Activated naive CD4-positive, alpha-beta T cell treated with anti-CD3 and anti-CD28 coated beads, Interleukin-2, amount 10 ng/mL, durations not matched to agents 7 days and 5 days (primary cell): ENCODE results near the gene HLA-DPB1.
"Not testable (repeated sequence)": the region's sequence is repeated elsewhere in the genome, so short reads cannot be mapped to it uniquely, and the experiment has no call there.

ENCODE experiments used
- CTCF ChIA-PET: fragments of 350-600 bp; sonication (Branson Sonifier 250); formaldehyde crosslinking; loops from one replicate; lab custom pipeline; 2021; ENCODE audit warnings: antibody characterized with exemption; lab: Charles Lee
- DNase-seq: peaks from one replicate; pipeline ENCODE4 v3.0.0-alpha.2; 2020
- H3K27ac Mint-ChIP-seq: one replicate; pipeline ENCODE4 v1.8.0; 2021; ENCODE audit warnings: mild to moderate bottlenecking, moderate library complexity, mixed read lengths
- H3K27me3 Mint-ChIP-seq: one replicate; pipeline ENCODE4 v1.8.0; 2021; ENCODE audit warnings: mild to moderate bottlenecking, mixed read lengths
- H3K36me3 Mint-ChIP-seq: one replicate; pipeline ENCODE4 v1.8.0; 2021; ENCODE audit warnings: mixed read lengths
- H3K4me1 Mint-ChIP-seq: one replicate; pipeline ENCODE4 v1.8.0; 2021; ENCODE audit warnings: mixed read lengths
- H3K4me3 Mint-ChIP-seq: one replicate; pipeline ENCODE4 v1.8.0; 2021; ENCODE audit warnings: mild to moderate bottlenecking, moderate library complexity, mixed read lengths
- H3K9me3 Mint-ChIP-seq: one replicate; pipeline ENCODE4 v1.8.0; 2021; ENCODE audit warnings: mixed read lengths

The HLA-DPB1 gene

GRCh38 chr6:33061987-33062386 lies 13.8 kb upstream of the HLA-DPB1 start:
- Mint-ChIP-seq H3K4me1 (no peaks in the 10 kb centered on the region), H3K4me3 (no peak overlapping the region), H3K9me3 (no peaks in the 10 kb centered on the region), H3K36me3 (no peaks in the 10 kb centered on the region), H3K27ac (no peak overlapping the region), H3K27me3 (peaks cover 17% of the 10 kb centered on the region)
- DNase-seq, result no peak
- CTCF ChIA-PET, result interaction anchor here (0.8 kb wide), 1 partner anchor 62 kb away, joined by 3 read pairs; no protein-coding TSS in a partner anchor

GRCh38 chr6:33063435-33063834 lies 12.4 kb upstream of the HLA-DPB1 start:
- H3K27ac Mint-ChIP-seq, H3K36me3 Mint-ChIP-seq, H3K9me3 Mint-ChIP-seq, CTCF ChIA-PET, DNase-seq, H3K4me1 Mint-ChIP-seq, H3K4me3 Mint-ChIP-seq: not testable (repeated sequence)
- peaks cover 11% of the 10 kb centered on the region for H3K27me3 Mint-ChIP-seq

GRCh38 chr6:33064723-33065122 lies 11.1 kb upstream of the HLA-DPB1 start:
- H3K4me1 Mint-ChIP-seq, result no peaks in the 10 kb centered on the region
- H3K27me3 Mint-ChIP-seq, result peaks cover 15% of the 10 kb centered on the region
- H3K36me3 Mint-ChIP-seq, result peaks cover 3% of the 10 kb centered on the region
- CTCF ChIA-PET, result no interaction called here
- no peak overlapping the region for H3K27ac Mint-ChIP-seq
- H3K9me3 Mint-ChIP-seq, result no peaks in the 10 kb centered on the region
- H3K4me3 Mint-ChIP-seq, result no peak overlapping the region
- DNase-seq, result no peak

- Mint-ChIP-seq H3K4me1 (peaks cover 3% of the 10 kb centered on the region), H3K27me3 (peaks cover 15% of the 10 kb centered on the region), H3K9me3 (no peaks in the 10 kb centered on the region), H3K4me3 (no peak overlapping the region), H3K36me3 (peaks cover 3% of the 10 kb centered on the region), H3K27ac (no peak overlapping the region)
- DNase-seq, result no peak
- CTCF ChIA-PET, result no interaction called here
These were observed 10.5 kb upstream of the HLA-DPB1 start for GRCh38 chr6:33065312-33065711.

- Mint-ChIP-seq H3K27me3 (peaks cover 22% of the 10 kb centered on the region), H3K36me3 (peaks cover 3% of the 10 kb centered on the region), H3K4me1 (peaks cover 7% of the 10 kb centered on the region), H3K9me3 (no peaks in the 10 kb centered on the region), H3K27ac (no peak overlapping the region), H3K4me3 (no peak overlapping the region)
- CTCF ChIA-PET, result no interaction called here
- DNase-seq, result no peak
These were observed 8.8 kb upstream of the HLA-DPB1 start for GRCh38 chr6:33066917-33067521.

GRCh38 chr6:33069021-33069738 lies 6.6 kb upstream of the HLA-DPB1 start:
- Mint-ChIP-seq H3K4me1 (peaks cover 19% of the 10 kb centered on the region), H3K9me3 (no peaks in the 10 kb centered on the region), H3K4me3 (no peak overlapping the region), H3K36me3 (peaks cover 3% of the 10 kb centered on the region), H3K27ac (no peak overlapping the region), H3K27me3 (peaks cover 37% of the 10 kb centered on the region)
- CTCF ChIA-PET, result no interaction called here
- no peak for DNase-seq

- H3K36me3 Mint-ChIP-seq, result peaks cover 3% of the 10 kb centered on the region
- H3K9me3 Mint-ChIP-seq, result no peaks in the 10 kb centered on the region
- H3K27ac Mint-ChIP-seq, result no peak overlapping the region
- no peak for DNase-seq
- no peak overlapping the region for H3K4me3 Mint-ChIP-seq
- CTCF ChIA-PET, result no interaction called here
- peaks cover 34% of the 10 kb centered on the region for H3K27me3 Mint-ChIP-seq
- H3K4me1 Mint-ChIP-seq, result peaks cover 27% of the 10 kb centered on the region
These were observed 4.9 kb upstream of the HLA-DPB1 start for GRCh38 chr6:33070909-33071308.

GRCh38 chr6:33071569-33071968 lies 4.2 kb upstream of the HLA-DPB1 start:
- peaks cover 41% of the 10 kb centered on the region for H3K27me3 Mint-ChIP-seq
- no peak overlapping the region for H3K27ac Mint-ChIP-seq
- no peak overlapping the region for H3K4me3 Mint-ChIP-seq
- H3K9me3 Mint-ChIP-seq, result no peaks in the 10 kb centered on the region
- H3K4me1 Mint-ChIP-seq, result peaks cover 29% of the 10 kb centered on the region
- CTCF ChIA-PET, result no interaction called here
- H3K36me3 Mint-ChIP-seq, result peaks cover 3% of the 10 kb centered on the region
- DNase-seq, result no peak

GRCh38 chr6:33072508-33073100 lies 3.2 kb upstream of the HLA-DPB1 start:
- no peak for DNase-seq
- Mint-ChIP-seq H3K27me3 (peaks cover 45% of the 10 kb centered on the region), H3K4me1 (peaks cover 33% of the 10 kb centered on the region), H3K27ac (no peak overlapping the region), H3K36me3 (peaks cover 3% of the 10 kb centered on the region), H3K9me3 (no peaks in the 10 kb centered on the region), H3K4me3 (peak overlapping the region; percentile 49)
- CTCF ChIA-PET, result interaction anchor here (1.0 kb wide), 1 partner anchor 273 kb away, joined by 3 read pairs; no protein-coding TSS in a partner anchor

GRCh38 chr6:33073431-33073871 lies 2.3 kb upstream of the HLA-DPB1 start, which contains the start of gene HLA-DPA1:
Gene HLA-DPA1 (minus strand): TSS chr6:33073649.
- Mint-ChIP-seq H3K27me3 (peaks cover 52% of the 10 kb centered on the region), H3K4me3 (peak within 1 kb of the TSS; percentile 64), H3K9me3 (no peaks in the 10 kb centered on the region), H3K36me3 (peaks cover 3% of the 10 kb centered on the region), H3K27ac (peak within 1 kb of the TSS; percentile 22), H3K4me1 (peaks cover 39% of the 10 kb centered on the region)
- CTCF ChIA-PET, result interaction anchor here (1.0 kb wide), 1 partner anchor 272 kb away, joined by 3 read pairs; no protein-coding TSS in a partner anchor
- DNase-seq, result peak; percentile 52

- DNase-seq, result no peak
- Mint-ChIP-seq H3K27ac (no peak overlapping the region), H3K4me1 (peaks cover 38% of the 10 kb centered on the region), H3K36me3 (no peaks in the 10 kb centered on the region), H3K27me3 (peaks cover 49% of the 10 kb centered on the region), H3K4me3 (no peak overlapping the region), H3K9me3 (no peaks in the 10 kb centered on the region)
- CTCF ChIA-PET, result interaction anchor here (0.8 to 0.9 kb wide), 2 partner anchors 25 to 60 kb away, joined by 3 read pairs; no protein-coding TSS in a partner anchor
These were observed 602 bp upstream of the HLA-DPB1 start for GRCh38 chr6:33075208-33075567.

- Mint-ChIP-seq H3K36me3 (no peaks in the 10 kb centered on the region), H3K27me3 (peaks cover 58% of the 10 kb centered on the region), H3K27ac (no peak overlapping the region), H3K9me3 (no peaks in the 10 kb centered on the region), H3K4me1 (peaks cover 48% of the 10 kb centered on the region), H3K4me3 (peak overlapping the region; percentile 64)
- DNase-seq, result no peak
- CTCF ChIA-PET, result interaction anchor here (1.2 kb wide), 1 partner anchor 50 kb away, joined by 4 read pairs; no protein-coding TSS in a partner anchor
These were observed 680 bp downstream of the HLA-DPB1 start for GRCh38 chr6:33076406-33076934.

GRCh38 chr6:33077908-33078307 lies 2.1 kb downstream of the HLA-DPB1 start:
- Mint-ChIP-seq H3K36me3 (no peaks in the 10 kb centered on the region), H3K27ac (no peak overlapping the region), H3K4me3 (no peak overlapping the region), H3K4me1 (peaks cover 52% of the 10 kb centered on the region), H3K9me3 (no peaks in the 10 kb centered on the region), H3K27me3 (peaks cover 56% of the 10 kb centered on the region)
- no peak for DNase-seq
- CTCF ChIA-PET, result no interaction called here

GRCh38 chr6:33078442-33078841 lies 2.7 kb downstream of the HLA-DPB1 start:
- Mint-ChIP-seq H3K9me3 (no peaks in the 10 kb centered on the region), H3K27ac (no peak overlapping the region), H3K4me1 (peaks cover 50% of the 10 kb centered on the region), H3K4me3 (no peak overlapping the region), H3K27me3 (peaks cover 56% of the 10 kb centered on the region), H3K36me3 (no peaks in the 10 kb centered on the region)
- CTCF ChIA-PET, result no interaction called here
- no peak for DNase-seq
